Metanephros (tissue), 2 donors: ENCODE data around the gene EIF4EBP3. TPM values are rescaled to one million over a fixed set of nuclear protein-coding genes. Genes with fewer than 3 reads are reported as not detected.

ENCODE experiments used
- small RNA-seq: library from RNA; depleted of rRNA; stranded (forward); fragments of <200 nt; gene quantifications from one replicate; pipeline ENCODE3, GENCODE V24; 2014; ENCODE audit warnings: low replicate concordance
- total RNA-seq: library from RNA; depleted of rRNA; stranded (reverse); fragments of >200 nt; gene quantifications from one replicate; pipeline ENCODE4 v1.2.3, GENCODE V29; 2014

EIF4EBP3 gene
- 6.0 TPM for total RNA-seq

GRCh38 chr5:140547508-140548299, at the start of gene EIF4EBP3:
TSS of gene EIF4EBP3 (plus strand) at chr5:140547662. CDS start at chr5:140547738, 76 bp downstream.

GRCh38 chr5:140557136-140557805, 9.8 kb downstream of the EIF4EBP3 start, which contains the start of gene SRA1:
TSS of gene SRA1 (minus strand) at chr5:140557473. CDS start at chr5:140557452, 21 bp downstream.

GRCh38 chr5:140564196-140565023, 16.9 kb downstream of the EIF4EBP3 start, which contains the start of the genes APBB3 and SLC35A4:
TSS of gene APBB3 (minus strand) at chr5:140564598. CDS start at chr5:140564245, 353 bp downstream.
TSS of gene SLC35A4 (plus strand) at chr5:140564828. CDS start at chr5:140567170, 2,342 bp downstream.

Small RNAs within 50 kb of the gene (small RNA-seq; reads per million reads assigned to genes)
- gene RF00279 (0.09 reads per million), gene RF00443 (not detected)

Other genes with a start within 250 kb of the EIF4EBP3 start
- 40.8 TPM for gene PFDN1, start 244.6 kb upstream of the EIF4EBP3 start, total RNA-seq
- gene HBEGF, start 201.1 kb upstream of the EIF4EBP3 start, total RNA-seq: 18.6 TPM
- gene SLC4A9, start 187.5 kb upstream of the EIF4EBP3 start, total RNA-seq: 21.8 TPM
- gene ANKHD1, start 145.8 kb upstream of the EIF4EBP3 start, total RNA-seq: 125 TPM
- gene SRA1, start 9.8 kb downstream of the EIF4EBP3 start, total RNA-seq: 19.4 TPM
- 34.1 TPM for gene APBB3, start 16.9 kb downstream of the EIF4EBP3 start, total RNA-seq
- 18.6 TPM for gene SLC35A4, start 17.2 kb downstream of the EIF4EBP3 start, total RNA-seq
- gene CD14, start 85.5 kb downstream of the EIF4EBP3 start, total RNA-seq: 81.6 TPM
- 14.7 TPM for gene TMCO6, start 91.8 kb downstream of the EIF4EBP3 start, total RNA-seq
- 77.5 TPM for gene NDUFA2, start 100.0 kb downstream of the EIF4EBP3 start, total RNA-seq
- 74.9 TPM for gene IK, start 100.2 kb downstream of the EIF4EBP3 start, total RNA-seq
- 17.6 TPM for gene WDR55, start 117.2 kb downstream of the EIF4EBP3 start, total RNA-seq
- 0.76 TPM for gene DND1, start 125.9 kb downstream of the EIF4EBP3 start, total RNA-seq
- gene HARS1, start 143.7 kb downstream of the EIF4EBP3 start, total RNA-seq: 37.0 TPM
- 31.9 TPM for gene HARS2, start 143.8 kb downstream of the EIF4EBP3 start, total RNA-seq
- gene ZMAT2, start 152.8 kb downstream of the EIF4EBP3 start, total RNA-seq: 26.0 TPM
- 0.12 TPM for gene PCDHA1, start 238.5 kb downstream of the EIF4EBP3 start, total RNA-seq
- 0.47 TPM for gene PCDHA2, start 247.2 kb downstream of the EIF4EBP3 start, total RNA-seq